Upper lobe of right lung (tissue), 1 donor: ENCODE measurements around the gene CCNY. TPM values are rescaled to one million over a fixed set of nuclear protein-coding genes. Genes with fewer than 3 reads are reported as not detected.
"Not testable (repeated sequence)": the region's sequence is repeated elsewhere in the genome, so short reads cannot be mapped to it uniquely, and the experiment has no call there.

ENCODE experiments used
- ATAC-seq: fragments of 200-7000 bp; cut with Tn5 transposase; one replicate; pipeline ENCODE4 v1.9.1; 2020; ENCODE audit warnings: mild to moderate bottlenecking, moderate library complexity
- DNase-seq: peaks from one replicate; pipeline ENCODE4 v3.0.0-alpha.2; 2020
- H3K27ac ChIP-seq: fragments of 200-600 bp; one replicate; pipeline ENCODE4 v1.8.0; 2022
- H3K27me3 ChIP-seq: fragments of 200-600 bp; one replicate; pipeline ENCODE4 v1.8.0; 2022; ENCODE audit warnings: mild to moderate bottlenecking
- H3K36me3 ChIP-seq: fragments of 200-600 bp; one replicate; pipeline ENCODE4 v1.8.0; 2022
- H3K4me1 ChIP-seq: fragments of 200-600 bp; one replicate; pipeline ENCODE4 v1.8.0; 2022
- H3K4me3 ChIP-seq: fragments of 200-600 bp; one replicate; pipeline ENCODE4 v1.8.0; 2022; ENCODE audit warnings: mild to moderate bottlenecking
- H3K9me3 ChIP-seq: fragments of 200-600 bp; one replicate; pipeline ENCODE4 v1.8.0; 2022
- CTCF ChIP-seq: fragments of 200-600 bp; IDR thresholded peaks from one replicate; pipeline ENCODE4 v1.8.0; 2022; ENCODE audit warnings: antibody characterized with exemption
- intact Hi-C: fragments of 100-400 bp; cut with DNase I; formaldehyde crosslinking; loops from one replicate; pipeline ENCODE4 v1.11.0; 2022
- total RNA-seq: library from RNA; stranded (reverse); fragmentation: NEBNext Ultra II Directional; extraction: Animal tissue kit (Norgen Biotek cat#: 25700); gene quantifications from one replicate; pipeline ENCODE4 v1.2.1, GENCODE V29; 2021
- donor health status: DM: no; HTN: yes; CAD: no; lungs with severe emphysema.

The CCNY gene
- total RNA-seq, 1 donor from 2014 or later = 85.4 TPM

- H3K27ac ChIP-seq = peak overlapping the region; percentile 55
- no peaks in the 10 kb centered on the region for H3K27me3 ChIP-seq
- H3K4me1 ChIP-seq = peaks cover 62% of the 10 kb centered on the region
- DNase-seq (no peak), ATAC-seq (no peak)
- H3K36me3 ChIP-seq = no peaks in the 10 kb centered on the region
- intact Hi-C loops = no loop called here
- TF ChIP-seq CTCF = no peak
- no peaks in the 10 kb centered on the region for H3K9me3 ChIP-seq
- no peak overlapping the region for H3K4me3 ChIP-seq
Observed at GRCh38 chr10:35398355-35398754, 62.0 kb downstream of the CCNY start.

GRCh38 chr10:35398908-35399307 is 62.6 kb downstream of the CCNY start:
- H3K4me3 ChIP-seq = no peak overlapping the region
- no peaks in the 10 kb centered on the region for H3K36me3 ChIP-seq
- no peak for ATAC-seq
- DNase-seq = no peak
- no peak for TF ChIP-seq CTCF
- peaks cover 57% of the 10 kb centered on the region for H3K4me1 ChIP-seq
- H3K9me3 ChIP-seq = no peaks in the 10 kb centered on the region
- intact Hi-C loops = no loop called here
- H3K27ac ChIP-seq = peak overlapping the region; percentile 55
- H3K27me3 ChIP-seq = no peaks in the 10 kb centered on the region

GRCh38 chr10:35399414-35400009 is 63.2 kb downstream of the CCNY start:
- ATAC-seq = no peak
- peaks cover 57% of the 10 kb centered on the region for H3K4me1 ChIP-seq
- intact Hi-C loops = no loop called here
- no peak overlapping the region for H3K27ac ChIP-seq
- no peaks in the 10 kb centered on the region for H3K27me3 ChIP-seq
- no peak for DNase-seq
- H3K36me3 ChIP-seq = no peaks in the 10 kb centered on the region
- no peak for TF ChIP-seq CTCF
- no peak overlapping the region for H3K4me3 ChIP-seq
- H3K9me3 ChIP-seq = no peaks in the 10 kb centered on the region

GRCh38 chr10:35400595-35401268 is 64.4 kb downstream of the CCNY start:
- DNase-seq = no peak
- no peak for TF ChIP-seq CTCF
- intact Hi-C loops = no loop called here
- no peaks in the 10 kb centered on the region for H3K9me3 ChIP-seq
- H3K4me1 ChIP-seq = peaks cover 56% of the 10 kb centered on the region
- ATAC-seq = peak; percentile 70
- H3K4me3 ChIP-seq = no peak overlapping the region
- H3K36me3 ChIP-seq = no peaks in the 10 kb centered on the region
- peak overlapping the region; percentile 7 for H3K27ac ChIP-seq
- H3K27me3 ChIP-seq = no peaks in the 10 kb centered on the region

- H3K27ac ChIP-seq = peak overlapping the region; percentile 18
- H3K36me3 ChIP-seq, DNase-seq, intact Hi-C loops, ATAC-seq, H3K27me3 ChIP-seq, H3K4me3 ChIP-seq, H3K9me3 ChIP-seq: not testable (repeated sequence)
- H3K4me1 ChIP-seq = peaks cover 52% of the 10 kb centered on the region
Observed at GRCh38 chr10:35403491-35403890, 67.2 kb downstream of the CCNY start.

GRCh38 chr10:35404077-35404476 is 67.8 kb downstream of the CCNY start:
- ATAC-seq, intact Hi-C loops, H3K4me3 ChIP-seq, DNase-seq, H3K36me3 ChIP-seq, H3K9me3 ChIP-seq, H3K27me3 ChIP-seq: not testable (repeated sequence)
- Histone ChIP-seq H3K4me1 (peaks cover 52% of the 10 kb centered on the region), H3K27ac (peak overlapping the region; percentile 18)

GRCh38 chr10:35406003-35406630 is 69.8 kb downstream of the CCNY start:
- DNase-seq, ATAC-seq, H3K27ac ChIP-seq: not testable (repeated sequence)

GRCh38 chr10:35407696-35408095 is 71.4 kb downstream of the CCNY start:
- intact Hi-C loops, H3K36me3 ChIP-seq, ATAC-seq, H3K9me3 ChIP-seq, H3K27ac ChIP-seq, H3K4me3 ChIP-seq, DNase-seq, H3K27me3 ChIP-seq: not testable (repeated sequence)
- peaks cover 42% of the 10 kb centered on the region for H3K4me1 ChIP-seq

More at GRCh38 chr10:35406003-35406630, 69.8 kb downstream of the CCNY start:
- H3K27me3 ChIP-seq, H3K4me3 ChIP-seq, H3K36me3 ChIP-seq, intact Hi-C loops, H3K9me3 ChIP-seq: not testable (repeated sequence)
- H3K4me1 ChIP-seq = peaks cover 44% of the 10 kb centered on the region
